ENCODE results near the gene TASP1.

- TF ChIP-seq CTCF (IDR thresholded peaks at IDR 0.05; ENCODE audit: borderline replicate concordance, extremely low read depth, low read length, poor library complexity, severe bottlenecking) (no peak), EZH2 (IDR thresholded peaks at IDR 0.05; ENCODE audit: borderline replicate concordance, low read depth, low read length, severe bottlenecking) (no peak)
Measured at GRCh38 chr20:13422637-13423036, 216.1 kb downstream of the TASP1 start.

Measured in DND-41 (cell line).